ENCODE data around the gene CPA3.

CPA3 gene

DNA sequence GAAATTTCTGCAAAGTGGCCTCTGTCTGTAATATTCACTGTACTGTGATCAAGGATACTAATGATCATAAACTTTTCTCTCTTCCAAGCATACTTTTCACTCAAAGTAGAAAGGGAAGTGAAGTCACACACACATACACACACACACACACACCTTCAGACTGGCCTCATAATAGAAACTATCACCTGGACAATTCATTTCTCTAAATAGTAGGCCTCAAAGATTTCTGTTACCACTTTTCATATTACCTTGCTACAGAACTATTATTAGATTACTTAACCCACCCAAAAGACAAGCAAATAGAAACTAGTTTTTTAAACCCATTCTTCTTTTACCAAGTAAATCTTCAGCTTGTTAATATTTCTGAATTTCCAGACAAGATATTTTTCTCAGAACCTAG is 25.3 kb upstream of the CPA3 start:
- Histone ChIP-seq H3K4me3 (ENCODE audit: low read length) (no peak overlapping the region), H3K27me3 (ENCODE audit: insufficient read depth, low read length) (no peaks in the 10 kb centered on the region), H3K9ac (ENCODE audit: low read depth, low read length) (no peak overlapping the region), H3K27ac (ENCODE audit: low read depth, low read length) (no peak overlapping the region), H3K9me3 (ENCODE audit: insufficient read depth, low read depth, low read length) (no peaks in the 10 kb centered on the region), H3K36me3 (ENCODE audit: insufficient read depth, low read length) (no peaks in the 10 kb centered on the region), H3K4me1 (ENCODE audit: insufficient read depth, low read length) (no peaks in the 10 kb centered on the region)

DNA sequence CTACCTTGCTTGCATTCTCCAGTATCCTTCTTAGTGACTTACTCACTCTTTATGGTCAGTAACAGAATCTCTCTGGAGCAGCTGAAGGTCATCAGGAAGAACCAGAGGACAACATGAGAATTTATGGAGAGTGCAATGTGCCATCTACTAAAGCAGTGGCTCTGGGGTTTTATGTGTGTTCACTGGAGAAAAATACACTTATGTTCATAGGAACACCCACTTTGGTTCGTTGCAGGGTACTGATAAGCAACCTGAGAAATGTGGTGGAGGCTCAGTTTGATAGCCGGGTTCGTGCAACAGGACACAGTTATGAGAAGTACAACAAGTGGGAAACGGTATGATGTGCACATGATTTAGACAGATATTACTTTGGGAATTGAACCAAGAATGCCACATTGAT is 24.6 kb upstream of the CPA3 start:
- H3K27me3 ChIP-seq (ENCODE audit: insufficient read depth, low read length), result no peaks in the 10 kb centered on the region
- H3K4me3 ChIP-seq (ENCODE audit: low read length), result no peak overlapping the region
- H3K36me3 ChIP-seq (ENCODE audit: insufficient read depth, low read length), result no peaks in the 10 kb centered on the region
- no peak overlapping the region for H3K27ac ChIP-seq (ENCODE audit: low read depth, low read length)
- no peaks in the 10 kb centered on the region for H3K9me3 ChIP-seq (ENCODE audit: insufficient read depth, low read depth, low read length)
- WGBS, result 94% methylated on average over 4 of the region's 4 CpGs
- H3K9ac ChIP-seq (ENCODE audit: low read depth, low read length), result no peak overlapping the region
- no peaks in the 10 kb centered on the region for H3K4me1 ChIP-seq (ENCODE audit: insufficient read depth, low read length)

DNA sequence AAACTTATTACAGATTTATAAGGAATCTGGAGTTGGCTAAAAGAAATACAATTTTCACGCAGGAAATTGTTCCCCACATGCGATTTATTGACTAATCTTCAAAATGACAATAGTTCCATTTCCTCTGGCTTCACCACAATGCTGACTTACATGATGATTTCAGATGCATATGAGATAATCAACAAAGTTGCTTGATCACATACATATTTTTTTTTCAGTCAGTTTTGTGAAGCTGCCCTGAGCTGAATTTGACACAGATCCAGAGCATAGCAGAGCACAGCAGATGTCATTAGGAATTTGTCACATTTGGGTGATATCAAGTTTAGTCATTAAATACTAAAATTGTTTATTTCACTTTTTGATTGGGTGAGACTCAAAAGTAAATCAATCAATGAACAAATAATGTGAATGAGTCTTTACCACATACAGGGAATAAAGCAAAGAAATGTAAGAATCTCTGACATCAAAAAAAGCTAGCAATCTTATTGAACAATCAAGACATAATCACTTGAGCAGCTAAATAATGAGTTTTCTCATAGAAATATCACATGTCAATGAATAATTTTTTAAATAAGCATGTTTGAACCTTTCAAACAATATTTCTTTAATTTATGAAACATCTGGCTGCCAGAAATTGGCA is 19.2 kb upstream of the CPA3 start:
- Histone ChIP-seq H3K36me3 (ENCODE audit: insufficient read depth, low read length) (no peaks in the 10 kb centered on the region), H3K9ac (ENCODE audit: low read depth, low read length) (no peak overlapping the region), H3K27ac (ENCODE audit: low read depth, low read length) (no peak overlapping the region), H3K27me3 (ENCODE audit: insufficient read depth, low read length) (no peaks in the 10 kb centered on the region), H3K9me3 (ENCODE audit: insufficient read depth, low read depth, low read length) (no peaks in the 10 kb centered on the region), H3K4me1 (ENCODE audit: insufficient read depth, low read length) (no peaks in the 10 kb centered on the region), H3K4me3 (ENCODE audit: low read length) (no peak overlapping the region)
- WGBS, result 94% methylated on average over 2 of the region's 2 CpGs

DNA sequence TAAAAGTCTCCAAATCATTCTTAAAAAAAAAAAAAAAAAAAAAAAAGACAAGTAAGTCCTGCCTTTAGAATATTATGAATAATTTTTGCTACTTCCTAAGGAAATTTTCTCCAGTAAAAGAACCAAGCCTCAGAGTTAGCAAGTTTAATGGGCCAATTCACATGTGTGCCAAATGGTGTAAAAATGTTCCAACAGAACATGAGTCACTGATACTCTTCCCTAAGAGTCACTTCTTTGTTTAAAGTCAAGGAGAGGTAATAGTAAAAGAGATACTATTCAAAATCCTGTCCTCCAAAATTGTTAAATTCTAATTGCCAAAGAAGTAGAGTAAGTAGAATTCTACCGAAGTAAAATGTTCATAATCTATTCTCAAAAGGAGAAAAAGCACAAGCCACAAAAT is 17.7 kb upstream of the CPA3 start:
- H3K9me3 ChIP-seq (ENCODE audit: insufficient read depth, low read depth, low read length), result no peaks in the 10 kb centered on the region
- no peaks in the 10 kb centered on the region for H3K27me3 ChIP-seq (ENCODE audit: insufficient read depth, low read length)
- no peaks in the 10 kb centered on the region for H3K36me3 ChIP-seq (ENCODE audit: insufficient read depth, low read length)
- no peaks in the 10 kb centered on the region for H3K4me1 ChIP-seq (ENCODE audit: insufficient read depth, low read length)
- H3K9ac ChIP-seq (ENCODE audit: low read depth, low read length), result no peak overlapping the region
- no peak overlapping the region for H3K4me3 ChIP-seq (ENCODE audit: low read length)
- H3K27ac ChIP-seq (ENCODE audit: low read depth, low read length), result no peak overlapping the region
- WGBS, result 86% methylated on average over 1 of the region's 1 CpG

DNA sequence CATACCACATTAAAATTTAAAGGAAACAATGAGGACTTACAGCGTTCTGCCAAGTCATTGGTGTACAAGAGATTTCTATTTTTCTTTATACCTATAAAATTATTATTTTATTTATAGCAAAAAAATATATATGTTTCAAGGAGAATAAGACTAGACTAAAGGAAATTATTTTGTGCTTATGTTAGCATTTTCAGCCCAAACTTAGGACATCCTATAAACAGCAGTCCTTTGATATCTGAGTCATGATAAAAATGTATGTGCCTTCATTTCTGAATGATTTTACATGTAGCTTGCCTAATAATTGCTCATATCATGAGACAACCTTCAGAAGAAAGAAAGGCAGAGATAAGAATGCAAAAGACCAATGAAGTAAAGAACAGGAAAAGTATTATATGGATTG is 16.7 kb upstream of the CPA3 start:
- no peaks in the 10 kb centered on the region for H3K4me1 ChIP-seq (ENCODE audit: insufficient read depth, low read length)
- H3K36me3 ChIP-seq (ENCODE audit: insufficient read depth, low read length), result no peaks in the 10 kb centered on the region
- no peaks in the 10 kb centered on the region for H3K27me3 ChIP-seq (ENCODE audit: insufficient read depth, low read length)
- H3K9me3 ChIP-seq (ENCODE audit: insufficient read depth, low read depth, low read length), result no peaks in the 10 kb centered on the region
- no CpG with 5 or more reads among the region's 1 CpG for WGBS
- H3K9ac ChIP-seq (ENCODE audit: low read depth, low read length), result no peak overlapping the region
- no peak overlapping the region for H3K27ac ChIP-seq (ENCODE audit: low read depth, low read length)
- H3K4me3 ChIP-seq (ENCODE audit: low read length), result no peak overlapping the region

DNA sequence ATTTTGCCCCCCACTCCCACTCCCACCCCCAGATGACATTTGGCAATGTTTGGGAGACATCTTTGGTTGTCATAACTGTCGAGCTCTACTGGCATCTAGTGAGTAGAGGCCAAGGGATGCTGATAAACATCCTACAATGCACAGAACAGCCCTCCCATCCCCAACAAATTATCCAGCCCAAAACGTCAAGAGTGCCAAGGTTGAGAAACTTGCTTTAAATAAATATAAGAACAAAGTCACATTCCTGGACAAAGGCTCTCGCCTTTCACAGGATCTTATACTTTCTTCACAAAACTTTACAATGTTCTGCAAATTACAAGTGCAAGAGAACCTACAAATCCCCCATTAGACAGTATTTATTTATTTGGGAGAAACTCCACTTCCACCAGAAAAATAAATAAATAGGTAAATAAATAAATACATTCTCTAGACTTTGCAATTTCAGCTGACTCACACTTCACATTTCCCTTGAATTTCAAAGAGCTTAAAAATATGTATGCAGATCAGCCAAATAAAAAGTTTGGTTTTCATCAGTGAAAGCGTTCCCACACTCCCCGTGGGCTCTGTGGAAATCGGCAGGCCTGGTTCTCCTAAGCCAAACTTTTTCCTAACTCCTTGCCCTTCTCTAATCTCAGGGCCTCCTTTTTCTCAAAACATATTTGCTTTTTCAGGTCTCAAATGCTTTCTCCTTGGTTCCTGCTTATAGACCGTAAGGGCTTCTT is 12.7 kb upstream of the CPA3 start:
- no peaks in the 10 kb centered on the region for H3K27me3 ChIP-seq (ENCODE audit: insufficient read depth, low read length)
- no peaks in the 10 kb centered on the region for H3K9me3 ChIP-seq (ENCODE audit: insufficient read depth, low read depth, low read length)
- WGBS, result 83% methylated on average over 7 of the region's 7 CpGs
- no peaks in the 10 kb centered on the region for H3K36me3 ChIP-seq (ENCODE audit: insufficient read depth, low read length)
- no peak overlapping the region for H3K27ac ChIP-seq (ENCODE audit: low read depth, low read length)
- H3K4me1 ChIP-seq (ENCODE audit: insufficient read depth, low read length), result no peaks in the 10 kb centered on the region
- no peak overlapping the region for H3K9ac ChIP-seq (ENCODE audit: low read depth, low read length)
- no peak overlapping the region for H3K4me3 ChIP-seq (ENCODE audit: low read length)

DNA sequence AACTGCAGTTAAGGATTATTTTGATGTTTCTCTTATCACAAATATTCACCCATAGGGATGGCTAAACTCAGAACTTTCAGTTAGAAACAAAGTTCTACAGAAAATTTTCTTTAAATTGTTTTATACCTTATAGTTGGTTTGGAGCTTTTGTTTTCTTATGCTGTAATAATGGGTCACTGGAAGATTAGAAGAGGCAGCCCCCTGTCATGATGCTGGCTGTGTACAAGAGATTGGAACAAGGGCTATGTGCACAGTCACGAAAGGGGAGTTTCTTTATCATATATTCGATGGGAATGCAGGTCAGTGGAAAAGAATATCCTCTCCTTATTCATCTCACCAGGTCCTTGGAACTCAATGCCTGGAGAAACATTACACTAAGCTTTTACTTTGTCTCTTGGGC is 12.0 kb upstream of the CPA3 start:
- Histone ChIP-seq H3K36me3 (ENCODE audit: insufficient read depth, low read length) (no peaks in the 10 kb centered on the region), H3K4me1 (ENCODE audit: insufficient read depth, low read length) (no peaks in the 10 kb centered on the region), H3K9me3 (ENCODE audit: insufficient read depth, low read depth, low read length) (no peaks in the 10 kb centered on the region), H3K27ac (ENCODE audit: low read depth, low read length) (no peak overlapping the region), H3K9ac (ENCODE audit: low read depth, low read length) (no peak overlapping the region), H3K4me3 (ENCODE audit: low read length) (no peak overlapping the region), H3K27me3 (ENCODE audit: insufficient read depth, low read length) (no peaks in the 10 kb centered on the region)
- WGBS, result 100% methylated on average over 2 of the region's 2 CpGs

DNA sequence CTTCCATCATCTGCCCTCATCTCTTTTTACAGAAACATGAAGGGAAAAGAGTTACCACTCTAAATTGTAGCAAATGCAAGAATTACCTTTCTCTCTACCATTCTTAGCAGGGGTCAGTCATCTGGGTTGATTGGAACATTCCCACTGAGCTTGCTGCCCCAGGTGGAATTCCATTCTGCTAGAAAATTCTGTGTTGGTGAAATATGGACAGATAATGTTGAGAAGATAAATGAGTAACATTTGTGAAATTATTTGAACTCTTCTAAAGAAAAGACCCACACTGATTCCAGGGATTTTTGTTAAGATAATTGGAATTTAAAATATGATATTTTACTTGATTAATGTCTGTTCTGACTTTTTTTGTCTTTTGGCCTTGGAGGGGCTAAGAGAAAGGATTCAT is 11.0 kb upstream of the CPA3 start:
- Histone ChIP-seq H3K9ac (ENCODE audit: low read depth, low read length) (no peak overlapping the region), H3K4me1 (ENCODE audit: insufficient read depth, low read length) (no peaks in the 10 kb centered on the region)

DNA sequence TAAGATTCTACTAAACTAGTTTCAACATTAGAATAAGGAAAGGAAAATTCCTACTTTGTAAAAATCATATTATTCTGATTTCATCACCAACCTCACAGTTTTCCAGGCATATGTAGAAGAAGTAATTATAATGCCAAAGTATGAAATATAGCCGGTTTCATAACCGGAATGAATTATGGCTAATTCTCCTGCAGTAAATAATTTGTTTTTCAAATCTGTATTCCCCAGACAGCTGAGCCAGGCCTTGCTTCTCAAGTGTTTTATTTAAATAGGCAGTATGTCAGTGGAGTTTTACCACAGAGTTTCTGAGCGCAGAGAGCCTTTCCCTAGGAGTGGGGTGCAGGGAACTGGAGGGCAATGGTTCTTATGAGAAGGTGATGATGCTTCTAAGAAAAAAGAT is 8.7 kb upstream of the CPA3 start:
- no peak overlapping the region for H3K27ac ChIP-seq (ENCODE audit: low read depth, low read length)
- H3K4me1 ChIP-seq (ENCODE audit: insufficient read depth, low read length), result no peaks in the 10 kb centered on the region
- H3K9ac ChIP-seq (ENCODE audit: low read depth, low read length), result no peak overlapping the region
- no peaks in the 10 kb centered on the region for H3K36me3 ChIP-seq (ENCODE audit: insufficient read depth, low read length)
- no peaks in the 10 kb centered on the region for H3K27me3 ChIP-seq (ENCODE audit: insufficient read depth, low read length)
- H3K9me3 ChIP-seq (ENCODE audit: insufficient read depth, low read depth, low read length), result no peaks in the 10 kb centered on the region
- 87% methylated on average over 3 of the region's 3 CpGs for WGBS
- no peak overlapping the region for H3K4me3 ChIP-seq (ENCODE audit: low read length)

More for the DNA sequence above, 11.0 kb upstream of the CPA3 start:
- Histone ChIP-seq H3K27ac (ENCODE audit: low read depth, low read length) (no peak overlapping the region), H3K4me3 (ENCODE audit: low read length) (no peak overlapping the region), H3K36me3 (ENCODE audit: insufficient read depth, low read length) (no peaks in the 10 kb centered on the region), H3K9me3 (ENCODE audit: insufficient read depth, low read depth, low read length) (no peaks in the 10 kb centered on the region), H3K27me3 (ENCODE audit: insufficient read depth, low read length) (no peaks in the 10 kb centered on the region)

DNA sequence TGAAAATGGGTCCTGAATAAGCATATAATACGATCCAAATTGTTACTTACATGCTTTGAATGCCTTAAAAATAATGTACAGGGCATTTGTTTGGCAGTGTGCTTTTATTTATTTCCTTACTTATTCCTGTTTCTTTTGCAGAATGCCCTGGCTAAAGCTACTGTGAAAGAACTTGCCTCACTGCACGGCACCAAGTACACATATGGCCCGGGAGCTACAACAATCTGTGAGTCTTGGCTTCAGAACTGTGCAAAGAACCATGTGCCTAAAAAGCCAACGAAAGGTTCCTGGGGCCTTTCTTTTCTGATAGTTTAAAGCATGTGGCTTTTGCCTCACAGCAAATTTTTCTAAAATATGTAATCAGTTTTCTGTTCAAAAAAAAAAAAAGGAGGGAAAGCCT is 7.8 kb upstream of the CPA3 start:
- no peaks in the 10 kb centered on the region for H3K4me1 ChIP-seq (ENCODE audit: insufficient read depth, low read length)
- H3K27me3 ChIP-seq (ENCODE audit: insufficient read depth, low read length), result no peaks in the 10 kb centered on the region
- no peaks in the 10 kb centered on the region for H3K36me3 ChIP-seq (ENCODE audit: insufficient read depth, low read length)
- WGBS, result 93% methylated on average over 4 of the region's 4 CpGs
- no peak overlapping the region for H3K27ac ChIP-seq (ENCODE audit: low read depth, low read length)
- H3K9me3 ChIP-seq (ENCODE audit: insufficient read depth, low read depth, low read length), result no peaks in the 10 kb centered on the region
- no peak overlapping the region for H3K4me3 ChIP-seq (ENCODE audit: low read length)
- no peak overlapping the region for H3K9ac ChIP-seq (ENCODE audit: low read depth, low read length)

DNA sequence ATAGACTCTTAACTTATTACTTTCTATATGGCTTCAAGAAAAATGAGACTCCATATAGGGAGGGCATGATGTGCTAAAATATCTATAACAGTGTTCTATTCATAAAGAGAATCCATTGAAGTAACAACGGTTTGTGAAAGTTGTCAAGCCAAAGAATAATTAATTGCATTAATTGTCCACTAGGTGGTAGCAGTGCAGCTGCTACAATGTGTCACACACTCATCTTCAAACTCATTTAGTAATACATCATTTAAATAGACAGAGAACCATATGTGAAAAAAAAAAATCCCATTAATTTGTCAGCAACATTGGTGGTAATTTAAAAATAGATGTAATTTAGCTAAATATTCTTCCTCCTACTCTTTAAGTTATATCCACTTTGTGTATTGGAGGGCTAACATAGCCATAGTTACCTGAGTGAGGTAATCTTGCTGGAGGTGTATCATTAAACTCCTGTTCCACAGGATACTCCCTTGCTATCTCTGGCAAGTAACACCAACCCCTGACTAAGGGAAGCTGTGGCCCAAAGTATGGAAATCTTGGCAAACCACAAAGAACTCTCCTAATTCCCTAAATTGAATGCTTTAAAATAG is 3.7 kb upstream of the CPA3 start:
- Histone ChIP-seq H3K36me3 (ENCODE audit: insufficient read depth, low read length) (no peaks in the 10 kb centered on the region), H3K4me1 (ENCODE audit: insufficient read depth, low read length) (no peaks in the 10 kb centered on the region), H3K4me3 (ENCODE audit: low read length) (no peak overlapping the region), H3K27ac (ENCODE audit: low read depth, low read length) (no peak overlapping the region), H3K27me3 (ENCODE audit: insufficient read depth, low read length) (no peaks in the 10 kb centered on the region), H3K9me3 (ENCODE audit: insufficient read depth, low read depth, low read length) (no peaks in the 10 kb centered on the region), H3K9ac (ENCODE audit: low read depth, low read length) (no peak overlapping the region)
- no CpG with 5 or more reads among the region's 1 CpG for WGBS

Measured in HUES64 (cell line).